ENCODE results near the gene EPHA4.

The EPHA4 gene

DNA sequence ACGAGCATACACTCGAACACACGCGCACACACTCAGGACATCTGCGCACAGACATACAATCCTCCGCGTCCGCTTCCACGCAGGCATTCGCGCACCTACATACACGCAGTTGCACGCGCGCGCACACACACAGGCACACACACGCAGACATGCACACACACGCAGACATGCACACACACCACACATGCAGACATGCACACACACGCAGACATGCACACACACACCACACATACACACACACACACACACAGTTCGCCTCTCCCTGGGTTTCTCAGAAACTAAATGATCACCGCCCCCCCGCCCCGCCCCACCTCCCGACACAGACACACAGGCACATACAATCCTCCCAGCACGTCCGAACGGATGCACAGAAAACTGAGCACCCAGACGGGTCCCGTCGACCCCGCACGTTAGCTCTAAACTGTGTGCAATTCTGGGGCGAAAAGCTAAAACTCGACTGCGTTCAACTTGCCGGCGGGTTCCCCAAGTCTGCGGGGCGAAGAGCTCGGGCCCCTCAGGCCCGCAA lies 1.0 kb downstream of the EPHA4 start:
- peak in 1 of 2 experiments; percentile 38 for DNase-seq

- peak; percentile 58 to 82 for DNase-seq
Observed at GRCh38 chr2:221570321-221570935, 1.7 kb downstream of the EPHA4 start.

GRCh38 chr2:221569871-221570270 lies 2.2 kb downstream of the EPHA4 start:
- peak in 1 of 2 experiments; percentile 20 for DNase-seq

GRCh38 chr2:221569425-221569845 lies 2.7 kb downstream of the EPHA4 start:
- DNase-seq: no peak

DNA sequence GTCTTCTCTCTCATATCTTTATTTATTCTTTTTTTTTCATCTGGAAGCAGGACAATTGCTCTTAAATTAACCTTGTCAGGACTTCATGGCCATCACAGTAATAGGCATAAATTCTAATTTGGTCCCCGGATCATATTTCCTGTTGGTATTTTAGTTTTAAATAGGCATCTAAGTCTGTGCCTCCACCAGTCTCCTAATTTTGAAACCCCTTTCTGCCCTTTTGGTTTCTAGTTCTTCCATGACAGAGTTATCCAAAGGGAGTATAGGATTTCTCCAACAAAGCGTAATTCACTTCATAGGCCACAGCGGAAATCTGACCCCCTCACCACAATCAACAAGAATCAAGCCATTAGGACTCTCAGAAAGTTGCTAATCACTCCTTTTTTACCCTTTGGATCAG lies 3.8 kb downstream of the EPHA4 start:
- no peak for DNase-seq

DNA sequence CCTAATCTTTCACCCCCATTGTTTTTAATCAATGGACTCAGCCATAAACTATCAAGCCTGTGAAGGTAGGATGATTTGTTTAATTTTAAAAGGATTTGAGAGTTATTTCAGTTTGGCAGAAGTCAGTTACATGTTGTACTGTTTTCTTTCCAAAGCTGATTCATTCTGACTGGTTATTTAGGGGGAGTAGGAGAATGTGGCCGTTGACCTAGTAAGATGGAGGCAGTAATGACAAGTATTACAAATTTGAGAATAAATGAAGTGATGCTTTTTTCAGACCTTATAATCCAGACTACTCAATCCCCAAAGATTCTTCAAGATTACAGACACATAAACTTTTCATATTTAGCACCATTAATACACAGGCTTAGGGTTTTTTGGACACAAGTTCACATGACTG lies 4.3 kb downstream of the EPHA4 start:
- no peak for DNase-seq

DNA sequence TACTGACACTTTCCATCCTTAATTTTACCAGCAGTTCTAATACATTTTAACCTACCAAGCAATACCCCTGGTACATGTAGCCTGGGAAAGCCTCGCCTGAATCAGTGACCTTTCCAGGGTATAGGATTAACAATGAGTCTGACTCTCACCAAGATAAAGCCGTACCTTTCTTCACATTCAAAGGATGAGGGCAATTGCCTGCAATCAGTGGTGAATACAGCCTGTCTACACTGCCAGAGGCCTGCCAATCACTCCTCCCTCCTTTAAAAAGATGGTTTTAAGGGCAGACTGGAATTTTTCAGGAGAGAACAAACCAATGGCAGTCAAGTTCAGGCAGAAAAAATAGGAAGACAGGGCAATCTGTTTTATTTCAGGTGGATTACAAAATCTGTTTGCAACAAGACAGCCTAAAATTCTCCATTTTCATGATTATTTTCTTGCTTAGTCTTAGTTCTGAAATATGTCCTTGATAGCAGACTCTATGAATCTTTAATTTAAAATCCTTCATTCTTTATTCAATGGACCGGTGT lies 4.8 kb downstream of the EPHA4 start:
- DNase-seq: no peak

- DNase-seq: peak; percentile 37 to 52
Observed at GRCh38 chr2:221563270-221563985, 8.7 kb downstream of the EPHA4 start.

DNA sequence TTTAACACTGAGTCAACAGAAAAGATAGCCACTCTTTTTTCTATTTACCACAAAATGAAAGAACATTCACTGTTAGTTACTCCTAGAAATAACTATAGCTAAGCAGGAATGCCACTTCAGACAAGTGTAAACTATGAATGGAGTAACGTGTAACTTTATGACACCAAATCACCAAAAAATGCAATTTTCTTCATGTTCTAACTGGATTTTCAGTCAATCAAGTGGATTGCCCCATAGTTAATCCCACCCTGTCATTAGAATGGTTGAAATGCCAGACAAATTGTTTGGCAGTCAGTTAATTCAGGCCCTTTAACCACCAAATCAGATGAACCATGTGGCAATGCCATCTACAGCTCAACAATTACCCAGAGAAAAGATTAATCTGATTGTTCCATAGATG lies 9.9 kb downstream of the EPHA4 start:
- no peak for DNase-seq

- no peak for DNase-seq
Observed at GRCh38 chr2:221561770-221562169, 10.3 kb downstream of the EPHA4 start.

DNA sequence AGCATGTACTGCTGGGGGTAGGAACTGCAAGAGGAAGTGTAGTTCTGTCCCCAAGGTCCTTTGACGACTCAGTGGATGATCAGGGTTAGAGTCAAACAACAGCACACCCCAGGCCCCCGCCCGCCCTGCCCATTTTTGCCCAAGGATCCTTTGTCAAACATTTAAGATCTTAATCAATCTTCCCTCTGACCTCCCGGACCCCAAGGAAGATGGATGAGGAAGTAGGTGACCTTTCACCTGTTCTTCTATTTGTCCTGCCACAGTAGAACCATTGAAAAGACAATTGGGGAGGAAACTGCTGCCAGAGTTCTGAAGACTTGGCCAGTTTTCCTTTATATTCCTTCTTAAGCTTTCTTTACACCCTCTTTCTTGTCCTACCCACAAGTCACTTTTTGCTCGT lies 12.1 kb downstream of the EPHA4 start:
- no peak for DNase-seq

- no peak for DNase-seq
Observed at GRCh38 chr2:221558107-221558506, 14.0 kb downstream of the EPHA4 start.

DNA sequence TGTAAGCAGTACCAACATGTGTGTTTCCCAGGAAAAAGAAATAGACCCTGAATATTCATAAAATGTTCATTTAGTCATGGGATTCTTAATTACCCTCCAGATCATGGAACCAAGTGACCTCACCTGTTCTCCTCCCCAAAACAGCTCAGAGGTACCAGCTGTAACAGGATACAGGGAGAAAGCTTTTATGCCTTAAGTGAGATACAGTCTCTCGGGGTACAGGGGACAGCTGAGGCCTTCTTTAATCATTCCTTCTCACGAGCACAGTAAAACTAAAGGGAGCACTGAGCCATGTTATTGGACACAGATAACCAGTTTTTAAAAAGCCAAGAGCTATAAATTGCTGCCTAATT lies 16.6 kb downstream of the EPHA4 start:
- no peak for DNase-seq

- no peak for DNase-seq
Observed at GRCh38 chr2:221554769-221555493, 17.2 kb downstream of the EPHA4 start.

DNA sequence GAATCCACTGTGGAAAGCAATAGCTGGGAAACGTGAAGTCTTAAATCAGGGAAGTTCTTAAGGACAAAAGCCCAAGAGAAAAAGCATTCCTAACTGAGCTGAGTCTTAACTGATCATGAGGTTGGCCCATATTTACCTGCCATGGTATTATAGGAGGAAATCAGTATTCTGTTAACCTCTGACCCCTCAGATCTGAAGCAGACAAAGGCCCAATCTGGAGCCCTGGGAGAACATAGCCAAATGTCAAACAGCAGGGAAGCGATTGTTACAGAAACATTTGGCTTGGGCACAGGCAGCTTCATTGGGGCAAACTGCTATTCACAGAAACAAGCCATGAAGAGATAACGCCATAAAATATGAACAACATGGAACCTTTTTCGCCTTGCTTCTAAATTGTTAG lies 18.8 kb downstream of the EPHA4 start:
- no peak for DNase-seq

GRCh38 chr2:221552291-221552690 lies 19.8 kb downstream of the EPHA4 start:
- DNase-seq: peak in 1 of 2 experiments; percentile 29

DNA sequence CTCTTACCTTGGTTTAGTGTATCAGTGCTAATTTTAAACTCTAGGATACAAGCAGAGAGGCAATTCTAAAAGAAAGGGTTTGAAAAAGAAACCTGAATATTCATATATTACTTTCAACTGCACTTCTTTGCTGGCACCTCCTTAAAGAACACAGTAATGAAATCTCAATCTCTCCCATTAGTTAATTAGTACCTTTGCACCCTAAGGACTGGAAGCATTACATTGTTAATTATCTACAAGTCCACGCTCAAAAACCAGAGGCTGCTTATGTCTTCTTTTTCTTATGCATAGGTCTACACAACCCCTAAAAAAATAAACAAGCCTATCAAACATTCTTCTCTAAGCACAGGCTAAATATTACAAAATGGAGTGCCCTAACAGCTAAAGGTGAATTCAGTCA lies 20.2 kb downstream of the EPHA4 start:
- DNase-seq: no peak

- no peak for DNase-seq
Observed at GRCh38 chr2:221549143-221549542, 23.0 kb downstream of the EPHA4 start.

- no peak for DNase-seq
Observed at GRCh38 chr2:221546505-221547225, 25.4 kb downstream of the EPHA4 start.

- no peak for DNase-seq
Observed at GRCh38 chr2:221541131-221541735, 30.9 kb downstream of the EPHA4 start.

GRCh38 chr2:221539246-221539645 lies 32.9 kb downstream of the EPHA4 start:
- no peak for DNase-seq

GRCh38 chr2:221535824-221536223 lies 36.3 kb downstream of the EPHA4 start:
- no peak for DNase-seq

DNA sequence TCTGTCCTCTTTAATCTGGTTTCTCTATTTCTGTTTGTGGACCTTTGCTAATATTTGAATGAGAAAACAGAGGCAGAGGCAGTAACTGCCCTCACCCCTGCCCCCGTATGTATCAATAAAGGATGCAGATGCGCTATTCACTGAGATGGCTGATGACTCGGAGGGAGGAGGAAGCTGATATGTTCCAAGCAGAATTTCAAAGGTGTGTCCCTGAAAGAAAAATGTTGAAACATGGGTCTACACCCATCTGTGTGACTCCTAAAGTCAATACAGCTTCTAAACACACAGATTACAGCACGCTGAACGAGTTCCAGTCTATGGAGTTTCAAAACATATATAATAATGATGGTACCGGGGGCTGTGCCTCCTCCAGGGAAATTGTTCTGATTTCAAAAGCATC lies 38.8 kb downstream of the EPHA4 start:
- no peak for DNase-seq
